ENCODE results near the gene NOTCH3.

NOTCH3 gene

GRCh38 chr19:15161028-15161984 lies 39.5 kb downstream of the NOTCH3 start:
- DNase-seq (ENCODE audit: low spot score): peak; percentile 52

- DNase-seq (ENCODE audit: low spot score): no peak
Measured at GRCh38 chr19:15159251-15159650, 41.5 kb downstream of the NOTCH3 start.

- no peak for DNase-seq (ENCODE audit: low spot score)
Measured at GRCh38 chr19:15156391-15156790, 44.4 kb downstream of the NOTCH3 start.

DNA sequence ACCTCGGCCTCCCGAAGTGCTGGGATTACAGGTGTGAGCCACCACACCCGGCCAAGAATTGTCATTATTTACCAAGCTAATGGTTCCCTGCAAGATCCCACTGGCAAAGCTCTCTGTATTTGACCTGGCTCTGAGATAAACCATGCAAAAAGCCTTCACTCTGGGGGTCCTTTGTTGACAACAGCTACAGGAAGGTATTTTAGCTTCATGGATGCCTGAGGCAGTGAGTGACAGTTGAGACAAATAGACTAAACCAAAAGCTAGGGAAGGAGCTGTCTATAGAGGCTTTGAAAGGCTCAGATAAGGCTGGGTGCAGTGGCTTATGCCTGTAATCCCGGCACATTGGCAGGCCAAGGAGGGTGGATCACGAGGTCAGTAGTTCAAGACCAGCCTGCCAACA lies 45.5 kb downstream of the NOTCH3 start:
- DNase-seq (ENCODE audit: low spot score): no peak

DNA sequence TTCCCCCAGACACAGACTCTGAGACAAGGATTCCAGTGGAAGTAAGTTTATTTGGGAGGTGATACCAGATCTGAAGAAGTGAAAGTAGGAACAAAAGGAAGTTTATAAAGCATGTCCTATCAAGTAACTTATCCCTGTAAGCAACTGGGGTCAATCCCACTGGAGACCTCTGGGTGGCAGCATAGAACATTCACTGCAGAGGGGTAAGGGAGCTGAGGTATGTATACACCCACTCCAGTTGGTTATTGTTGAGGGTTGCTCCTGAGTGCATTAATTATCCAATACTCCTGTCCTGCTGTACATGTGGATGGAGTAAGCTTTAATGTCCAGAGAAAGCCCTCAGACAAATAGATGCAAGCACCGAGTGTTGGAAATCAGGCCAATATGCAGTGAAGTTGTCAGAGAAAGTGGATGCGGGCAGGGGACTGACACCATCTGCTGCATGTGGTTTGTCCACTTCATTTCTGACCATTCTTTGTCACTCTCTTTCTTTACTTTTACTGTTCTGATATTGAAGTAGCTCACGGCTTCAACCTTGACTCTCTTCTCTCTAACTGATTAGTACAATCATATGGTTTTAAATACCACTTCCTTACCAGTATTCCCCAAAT lies 46.7 kb downstream of the NOTCH3 start:
- DNase-seq (ENCODE audit: low spot score): peak; percentile 46

- DNase-seq (ENCODE audit: low spot score): no peak
Measured at GRCh38 chr19:15149737-15150136, 51.1 kb downstream of the NOTCH3 start.

DNA sequence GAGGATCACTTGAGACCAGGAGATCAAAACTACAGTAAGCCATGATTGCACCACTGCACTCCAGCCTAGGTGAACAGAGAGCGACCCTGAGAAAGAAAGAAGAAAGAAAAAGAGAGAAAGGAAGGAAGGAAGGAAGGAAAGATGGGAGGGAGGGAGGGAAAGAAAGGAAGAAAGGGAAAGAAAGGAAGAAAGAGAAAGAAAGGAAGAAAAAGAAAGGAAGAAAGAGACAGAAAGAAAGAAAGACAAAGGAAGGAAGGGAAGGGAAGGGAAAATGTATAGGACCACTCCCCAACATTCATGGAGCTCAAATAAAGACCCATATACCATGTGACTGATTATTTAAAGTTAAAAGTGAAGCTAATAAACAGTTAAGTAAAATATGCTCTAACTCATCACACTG lies 53.7 kb downstream of the NOTCH3 start:
- DNase-seq (ENCODE audit: low spot score): no peak

- DNase-seq (ENCODE audit: low spot score): no peak
Measured at GRCh38 chr19:15144046-15144646, 56.6 kb downstream of the NOTCH3 start.

DNA sequence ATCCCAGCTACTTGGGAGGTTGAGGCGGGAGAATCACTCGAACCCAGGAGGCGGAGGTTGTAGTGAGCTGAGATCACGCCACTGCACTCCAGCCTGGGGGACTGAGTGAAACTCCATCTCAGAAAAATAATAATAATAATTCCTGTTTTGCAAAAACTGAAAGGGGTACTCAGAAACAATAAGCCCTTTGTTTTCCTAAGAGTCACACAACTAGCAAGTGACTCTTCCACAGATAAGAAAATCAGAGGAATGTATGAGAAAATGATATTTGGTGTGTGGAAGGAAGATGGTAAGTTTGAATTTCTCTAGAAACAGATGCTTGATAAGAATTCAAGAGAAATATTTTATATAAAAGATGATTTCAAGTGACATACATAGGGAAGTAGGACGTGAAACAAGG lies 58.5 kb downstream of the NOTCH3 start:
- no peak for DNase-seq (ENCODE audit: low spot score)

DNA sequence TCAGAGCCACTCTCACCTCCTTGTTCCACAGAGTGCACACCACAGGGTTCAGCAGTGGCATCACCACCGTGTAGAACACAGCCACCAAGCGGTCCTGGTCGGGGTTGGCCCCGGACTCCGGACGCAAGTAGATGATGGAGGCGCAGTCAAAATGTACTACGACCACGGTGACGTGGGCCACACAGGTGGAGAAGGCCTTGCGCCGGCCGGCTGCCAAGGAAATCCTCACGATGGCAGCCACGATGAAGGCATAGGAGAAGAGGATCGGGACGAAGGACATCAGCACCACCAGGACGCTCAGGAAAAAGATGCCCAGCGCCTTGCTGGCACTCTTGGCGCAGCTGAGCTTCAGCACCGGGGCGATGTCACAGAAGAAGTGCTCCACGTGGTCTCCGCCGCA lies 59.7 kb downstream of the NOTCH3 start:
- no peak for DNase-seq (ENCODE audit: low spot score)

- no peak for DNase-seq (ENCODE audit: low spot score)
Measured at GRCh38 chr19:15138427-15138826, 62.4 kb downstream of the NOTCH3 start.

- no peak for DNase-seq (ENCODE audit: low spot score)
Measured at GRCh38 chr19:15137777-15138176, 63.0 kb downstream of the NOTCH3 start.

GRCh38 chr19:15136234-15136954 lies 64.4 kb downstream of the NOTCH3 start:
- no peak for DNase-seq (ENCODE audit: low spot score)

DNA sequence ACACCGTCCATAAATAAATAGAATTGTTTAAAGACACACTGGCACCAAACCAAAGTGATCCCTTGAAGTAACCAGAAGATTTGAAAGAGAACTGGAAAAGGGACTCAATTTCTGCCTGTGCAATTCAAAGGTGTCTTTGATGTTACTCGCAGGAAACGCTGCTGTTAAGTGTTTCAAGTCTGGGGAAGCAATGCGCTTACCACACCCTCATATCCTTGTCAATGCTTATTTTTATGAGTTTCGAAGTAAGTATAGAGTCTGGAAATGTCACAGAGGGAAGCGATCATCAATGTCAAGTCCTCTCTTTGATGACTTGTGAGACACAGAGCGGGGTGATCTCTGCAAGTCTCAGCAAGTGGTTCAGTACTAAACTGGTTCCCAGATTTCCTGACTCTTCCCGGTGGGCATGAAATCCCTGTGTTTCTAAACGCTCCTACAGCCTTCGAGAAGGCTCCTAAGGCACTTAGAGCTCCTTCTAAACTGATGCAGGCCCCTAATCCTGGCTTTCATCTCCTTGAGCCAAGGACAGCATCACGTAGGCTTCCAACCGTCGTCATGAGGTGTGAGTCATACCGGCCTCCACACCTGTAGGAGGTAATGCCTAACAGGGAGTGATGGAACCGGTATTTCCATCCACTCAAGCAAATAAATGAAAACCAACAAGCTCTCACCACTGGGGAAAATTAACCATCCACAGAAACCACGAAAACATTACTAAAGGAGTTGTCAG lies 70.8 kb downstream of the NOTCH3 start:
- no peak for DNase-seq (ENCODE audit: low spot score)

- DNase-seq (ENCODE audit: low spot score): no peak
Measured at GRCh38 chr19:15128162-15128770, 72.5 kb downstream of the NOTCH3 start.

DNA sequence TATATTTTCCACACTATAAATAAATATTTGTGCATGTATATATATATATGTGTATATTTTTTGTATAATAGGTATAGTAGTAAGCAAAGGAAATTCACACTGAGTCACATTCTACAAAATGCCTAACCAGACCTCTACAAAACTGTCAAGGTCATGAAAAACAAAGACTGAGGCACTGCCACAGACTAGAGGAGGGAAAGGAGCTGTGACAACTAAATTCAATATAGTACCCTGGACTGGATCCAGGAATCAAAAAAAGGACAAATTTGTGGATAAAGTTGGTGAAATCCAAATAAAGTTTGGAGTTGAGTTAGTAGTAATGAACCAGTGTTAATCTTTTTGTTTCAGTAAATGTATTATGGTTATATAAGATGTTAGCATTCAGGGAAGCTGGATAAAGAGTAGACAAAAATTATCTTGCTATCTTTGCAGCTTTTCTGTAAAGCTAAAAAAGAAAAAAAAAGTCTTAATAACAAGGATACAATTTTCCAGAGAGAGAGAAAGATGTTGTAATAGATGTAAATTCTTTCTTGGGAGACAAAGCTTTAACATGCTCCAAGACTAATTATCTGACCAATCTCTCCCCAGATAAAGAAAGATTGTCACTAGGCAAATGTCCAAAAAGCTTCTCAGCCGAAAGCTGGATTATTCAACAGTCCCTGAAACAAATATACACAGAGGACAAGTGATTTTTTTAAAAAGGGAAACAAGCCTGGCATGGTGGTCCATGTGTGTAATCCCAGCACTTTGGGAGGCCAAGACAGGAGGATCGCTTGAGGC lies 74.5 kb downstream of the NOTCH3 start:
- no peak for DNase-seq (ENCODE audit: low spot score)

DNA sequence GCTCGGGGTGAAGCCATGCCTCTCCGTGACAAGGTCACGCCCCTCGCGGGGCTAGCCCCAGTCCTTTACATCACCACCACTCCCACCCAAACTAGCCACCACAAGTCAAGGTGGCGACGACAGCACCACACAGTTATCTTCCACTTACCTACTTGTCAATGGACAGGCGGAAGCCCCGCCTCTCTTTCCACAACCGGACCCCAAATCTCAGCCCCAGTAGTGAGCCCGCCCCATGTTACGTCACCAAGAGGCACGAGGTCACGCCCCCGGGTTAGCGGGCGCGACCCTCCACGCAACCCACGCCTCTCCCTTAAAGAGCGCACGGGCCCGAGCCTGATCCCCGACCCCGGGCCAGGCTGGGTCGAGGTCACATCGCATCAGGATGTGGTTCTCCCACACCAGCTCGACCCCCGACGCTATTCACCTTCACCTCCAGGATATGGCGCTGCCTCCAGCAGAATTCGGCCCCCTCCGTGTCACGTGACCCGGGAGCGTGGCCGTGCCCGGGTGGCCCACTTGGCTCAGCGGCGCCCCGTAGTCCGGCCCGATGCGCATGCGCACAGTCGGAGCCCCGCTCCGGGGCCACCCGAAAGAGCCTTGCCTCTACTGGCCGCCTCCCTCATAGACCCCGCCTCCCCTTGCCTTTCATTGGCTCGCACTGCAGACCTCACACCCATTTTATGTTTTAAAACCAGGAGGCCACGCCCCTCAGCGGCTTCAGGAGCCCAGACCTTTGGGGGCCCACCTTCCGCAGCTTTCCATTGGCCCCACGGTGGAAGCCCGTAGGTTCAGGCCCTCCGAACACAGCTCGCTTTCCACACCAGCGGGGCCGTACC lies 75.3 kb downstream of the NOTCH3 start:
- DNase-seq (ENCODE audit: low spot score): peak; percentile 98

GRCh38 chr19:15124572-15125231 lies 76.1 kb downstream of the NOTCH3 start:
- DNase-seq (ENCODE audit: low spot score): no peak

- no peak for DNase-seq (ENCODE audit: low spot score)
Measured at GRCh38 chr19:15123900-15124299, 76.9 kb downstream of the NOTCH3 start.

Data from SW480 (cell line).